ENCODE data around the gene MAP3K20.

DNA sequence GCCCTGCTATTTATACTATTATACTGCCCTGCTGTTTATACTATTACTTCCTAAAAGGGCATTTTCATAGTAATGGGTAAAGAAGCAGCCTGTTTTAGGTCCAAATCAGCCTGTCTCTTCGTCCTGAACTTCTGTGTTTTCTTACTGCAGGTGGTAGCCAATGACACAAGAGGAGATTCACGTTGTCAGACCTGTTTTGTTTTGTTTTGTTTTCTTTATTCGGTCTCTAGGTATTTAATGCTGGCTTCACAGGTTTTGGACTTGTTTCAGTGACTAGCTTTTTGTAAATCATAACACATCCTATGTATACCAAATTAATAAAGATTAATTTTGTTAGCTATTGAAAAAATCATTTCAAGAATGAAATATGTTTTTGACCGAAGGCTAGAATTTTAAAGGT, 116.4 kb downstream of the MAP3K20 start:
- TF ChIP-seq, protein P1, sequence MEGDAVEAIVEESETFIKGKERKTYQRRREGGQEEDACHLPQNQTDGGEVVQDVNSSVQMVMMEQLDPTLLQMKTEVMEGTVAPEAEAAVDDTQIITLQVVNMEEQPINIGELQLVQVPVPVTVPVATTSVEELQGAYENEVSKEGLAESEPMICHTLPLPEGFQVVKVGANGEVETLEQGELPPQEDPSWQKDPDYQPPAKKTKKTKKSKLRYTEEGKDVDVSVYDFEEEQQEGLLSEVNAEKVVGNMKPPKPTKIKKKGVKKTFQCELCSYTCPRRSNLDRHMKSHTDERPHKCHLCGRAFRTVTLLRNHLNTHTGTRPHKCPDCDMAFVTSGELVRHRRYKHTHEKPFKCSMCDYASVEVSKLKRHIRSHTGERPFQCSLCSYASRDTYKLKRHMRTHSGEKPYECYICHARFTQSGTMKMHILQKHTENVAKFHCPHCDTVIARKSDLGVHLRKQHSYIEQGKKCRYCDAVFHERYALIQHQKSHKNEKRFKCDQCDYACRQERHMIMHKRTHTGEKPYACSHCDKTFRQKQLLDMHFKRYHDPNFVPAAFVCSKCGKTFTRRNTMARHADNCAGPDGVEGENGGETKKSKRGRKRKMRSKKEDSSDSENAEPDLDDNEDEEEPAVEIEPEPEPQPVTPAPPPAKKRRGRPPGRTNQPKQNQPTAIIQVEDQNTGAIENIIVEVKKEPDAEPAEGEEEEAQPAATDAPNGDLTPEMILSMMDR (conservative IDR thresholded peaks at IDR 0.05; ENCODE audit: low read depth in 2 of 2) = no peak
- TF ChIP-seq CREB1 (CRISPR knock-in tag; IDR thresholded peaks at IDR 0.05; ENCODE audit: low read depth) = no peak
- no peak for TF ChIP-seq EZH2 (IDR thresholded peaks at IDR 0.05; ENCODE audit: low read depth, unreplicated experiment)
- TF ChIP-seq JUNB (IDR thresholded peaks at IDR 0.05; ENCODE audit: unreplicated experiment) = no peak
- no peak for TF ChIP-seq POLR2AphosphoS5 (IDR thresholded peaks at IDR 0.05; ENCODE audit: low read depth)
